ENCODE results near the gene MYEF2. TPM values are rescaled to one million over a fixed set of nuclear protein-coding genes. Genes with fewer than 3 reads are reported as not detected.

Gene MYEF2
- total and polyA plus RNA-seq, 2 of the 13 experiments (the other 11 are each of a cell fraction or from before 2014, with no cell fraction given): 10.3 to 10.5 TPM

DNA sequence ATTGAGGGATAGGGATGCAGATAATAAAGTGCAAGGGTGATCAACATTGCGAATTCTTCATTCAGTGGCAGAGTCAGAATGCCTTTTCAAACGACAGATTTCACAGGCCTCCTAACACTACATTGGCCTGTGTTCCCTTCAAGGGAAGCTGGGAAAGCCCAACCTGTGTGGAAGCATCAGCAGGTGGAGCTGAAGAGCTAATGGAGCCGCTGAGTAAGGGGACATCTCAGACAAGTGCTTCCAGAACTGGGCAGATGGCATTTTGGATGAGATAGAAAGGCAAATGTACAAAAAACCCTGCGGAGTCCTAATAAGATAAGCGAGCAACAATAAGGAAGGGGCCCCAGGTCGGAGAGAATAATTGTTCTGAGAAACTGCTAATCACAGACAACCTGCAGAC lies 65.9 kb downstream of the MYEF2 start:
- peak; percentile 16 for DNase-seq (ENCODE audit: low spot score)
- Histone ChIP-seq H2AFZ (ENCODE audit: low read length) (no peak overlapping the region), H3K79me2 (ENCODE audit: insufficient read depth, low read length) (no peaks in the 10 kb centered on the region), H3K27me3 (ENCODE audit: control insufficient read depth in 1 of 2, insufficient read depth in 2 of 2, low read length in 2 of 2) (no peaks in the 10 kb centered on the region), H3K27ac (ENCODE audit: extremely low read length, insufficient read depth, low read length) (no peak overlapping the region), H4K20me1 (ENCODE audit: insufficient read depth, low read length) (no peaks in the 10 kb centered on the region), H3K4me2 (ENCODE audit: low read depth, low read length) (no peak overlapping the region), H3K9me3 (ENCODE audit: low read length) (no peaks in the 10 kb centered on the region), H3K4me3 (replicated peaks in 1 of 3; ENCODE audit: insufficient read depth in 1 of 3, low read depth in 2 of 3, low read length in 3 of 3) (no peak overlapping the region), H3K9ac (ENCODE audit: insufficient read depth, low read depth, low read length) (no peak overlapping the region), H3K36me3 (replicated peaks in 1 of 2; ENCODE audit: control insufficient read depth in 1 of 2, insufficient read depth in 2 of 2, low read length in 2 of 2) (no peaks in the 10 kb centered on the region), H3K4me1 (ENCODE audit: insufficient read depth, low read length) (no peaks in the 10 kb centered on the region)
- ChIA-PET POLR2A (no interaction called here), CTCF (ENCODE audit: low intra/inter-chr PET ratio, low total read pairs) (interaction anchor here (1.2 to 1.9 kb wide), 3 partner anchors 137 to 173 kb away, joined by 3 to 11 read pairs (median 4); no protein-coding TSS in a partner anchor)
- in situ Hi-C loops (cut with HindIII; ENCODE audit: extremely low pct_ligation_motif_present, low pct_unique_long_range_greater_than_20kb) (loop anchor here (10.0 kb wide), 1 partner anchor 173 kb away; no protein-coding TSS in a partner anchor), intact Hi-C loops (cut with micrococcal nuclease; ENCODE audit: unreplicated experiment) (loop anchor here (1.0 to 5.0 kb wide), 4 partner anchors 131 to 240 kb away; no protein-coding TSS in a partner anchor)
- 3% methylated on average over 6 of the region's 6 CpGs for whole genome bisulfite sequencing (ENCODE audit: low lambda C conversion rate)
- peak; percentile 8 for FAIRE-seq
- no TSS peak for BruUV-seq (replicated peaks)
- ATAC-seq: peak; percentile 93
- TF ChIP-seq ZMYM4 (CRISPR knock-in tag; IDR thresholded peaks at IDR 0.05): no peak
- TF ChIP-seq ZNF724P (CRISPR knock-in tag; IDR thresholded peaks at IDR 0.05; ENCODE audit: borderline replicate concordance): no peak
- TF ChIP-seq SALL1 (CRISPR knock-in tag; IDR thresholded peaks at IDR 0.05): no peak
- TF ChIP-seq HNRNPLL (IDR thresholded peaks at IDR 0.05; ENCODE audit: low read depth, low read length, poor library complexity, severe bottlenecking): no peak
- peak; percentile 62; the same call in 1 of the 2 replicates for TF ChIP-seq SMC3 (IDR thresholded peaks at IDR 0.05; ENCODE audit: low read length)
- TF ChIP-seq, protein P1, sequence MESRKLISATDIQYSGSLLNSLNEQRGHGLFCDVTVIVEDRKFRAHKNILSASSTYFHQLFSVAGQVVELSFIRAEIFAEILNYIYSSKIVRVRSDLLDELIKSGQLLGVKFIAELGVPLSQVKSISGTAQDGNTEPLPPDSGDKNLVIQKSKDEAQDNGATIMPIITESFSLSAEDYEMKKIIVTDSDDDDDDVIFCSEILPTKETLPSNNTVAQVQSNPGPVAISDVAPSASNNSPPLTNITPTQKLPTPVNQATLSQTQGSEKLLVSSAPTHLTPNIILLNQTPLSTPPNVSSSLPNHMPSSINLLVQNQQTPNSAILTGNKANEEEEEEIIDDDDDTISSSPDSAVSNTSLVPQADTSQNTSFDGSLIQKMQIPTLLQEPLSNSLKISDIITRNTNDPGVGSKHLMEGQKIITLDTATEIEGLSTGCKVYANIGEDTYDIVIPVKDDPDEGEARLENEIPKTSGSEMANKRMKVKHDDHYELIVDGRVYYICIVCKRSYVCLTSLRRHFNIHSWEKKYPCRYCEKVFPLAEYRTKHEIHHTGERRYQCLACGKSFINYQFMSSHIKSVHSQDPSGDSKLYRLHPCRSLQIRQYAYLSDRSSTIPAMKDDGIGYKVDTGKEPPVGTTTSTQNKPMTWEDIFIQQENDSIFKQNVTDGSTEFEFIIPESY (CRISPR knock-in tag; IDR thresholded peaks at IDR 0.05): no peak
- no peak for TF ChIP-seq SOX13 (IDR thresholded peaks at IDR 0.05)
- no peak for TF ChIP-seq SOX13 (CRISPR knock-in tag; conservative IDR thresholded peaks at IDR 0.05 in 1 of 2, IDR thresholded peaks at IDR 0.05 in 1 of 2)
- TF ChIP-seq, protein P2, sequence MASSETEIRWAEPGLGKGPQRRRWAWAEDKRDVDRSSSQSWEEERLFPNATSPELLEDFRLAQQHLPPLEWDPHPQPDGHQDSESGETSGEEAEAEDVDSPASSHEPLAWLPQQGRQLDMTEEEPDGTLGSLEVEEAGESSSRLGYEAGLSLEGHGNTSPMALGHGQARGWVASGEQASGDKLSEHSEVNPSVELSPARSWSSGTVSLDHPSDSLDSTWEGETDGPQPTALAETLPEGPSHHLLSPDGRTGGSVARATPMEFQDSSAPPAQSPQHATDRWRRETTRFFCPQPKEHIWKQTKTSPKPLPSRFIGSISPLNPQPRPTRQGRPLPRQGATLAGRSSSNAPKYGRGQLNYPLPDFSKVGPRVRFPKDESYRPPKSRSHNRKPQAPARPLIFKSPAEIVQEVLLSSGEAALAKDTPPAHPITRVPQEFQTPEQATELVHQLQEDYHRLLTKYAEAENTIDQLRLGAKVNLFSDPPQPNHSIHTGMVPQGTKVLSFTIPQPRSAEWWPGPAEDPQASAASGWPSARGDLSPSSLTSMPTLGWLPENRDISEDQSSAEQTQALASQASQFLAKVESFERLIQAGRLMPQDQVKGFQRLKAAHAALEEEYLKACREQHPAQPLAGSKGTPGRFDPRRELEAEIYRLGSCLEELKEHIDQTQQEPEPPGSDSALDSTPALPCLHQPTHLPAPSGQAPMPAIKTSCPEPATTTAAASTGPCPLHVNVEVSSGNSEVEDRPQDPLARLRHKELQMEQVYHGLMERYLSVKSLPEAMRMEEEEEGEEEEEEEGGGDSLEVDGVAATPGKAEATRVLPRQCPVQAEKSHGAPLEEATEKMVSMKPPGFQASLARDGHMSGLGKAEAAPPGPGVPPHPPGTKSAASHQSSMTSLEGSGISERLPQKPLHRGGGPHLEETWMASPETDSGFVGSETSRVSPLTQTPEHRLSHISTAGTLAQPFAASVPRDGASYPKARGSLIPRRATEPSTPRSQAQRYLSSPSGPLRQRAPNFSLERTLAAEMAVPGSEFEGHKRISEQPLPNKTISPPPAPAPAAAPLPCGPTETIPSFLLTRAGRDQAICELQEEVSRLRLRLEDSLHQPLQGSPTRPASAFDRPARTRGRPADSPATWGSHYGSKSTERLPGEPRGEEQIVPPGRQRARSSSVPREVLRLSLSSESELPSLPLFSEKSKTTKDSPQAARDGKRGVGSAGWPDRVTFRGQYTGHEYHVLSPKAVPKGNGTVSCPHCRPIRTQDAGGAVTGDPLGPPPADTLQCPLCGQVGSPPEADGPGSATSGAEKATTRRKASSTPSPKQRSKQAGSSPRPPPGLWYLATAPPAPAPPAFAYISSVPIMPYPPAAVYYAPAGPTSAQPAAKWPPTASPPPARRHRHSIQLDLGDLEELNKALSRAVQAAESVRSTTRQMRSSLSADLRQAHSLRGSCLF (CRISPR knock-in tag; IDR thresholded peaks at IDR 0.05; ENCODE audit: borderline replicate concordance): no peak
- no peak for TF ChIP-seq ZNF3 (CRISPR knock-in tag; IDR thresholded peaks at IDR 0.05)
- TF ChIP-seq STAG1 (CRISPR knock-in tag; IDR thresholded peaks at IDR 0.05): peak; percentile 67
- no peak for TF ChIP-seq ZNF768 (CRISPR knock-in tag; IDR thresholded peaks at IDR 0.05)
- no peak for TF ChIP-seq RCOR2 (CRISPR knock-in tag; IDR thresholded peaks at IDR 0.05)
- TF ChIP-seq, protein P3, sequence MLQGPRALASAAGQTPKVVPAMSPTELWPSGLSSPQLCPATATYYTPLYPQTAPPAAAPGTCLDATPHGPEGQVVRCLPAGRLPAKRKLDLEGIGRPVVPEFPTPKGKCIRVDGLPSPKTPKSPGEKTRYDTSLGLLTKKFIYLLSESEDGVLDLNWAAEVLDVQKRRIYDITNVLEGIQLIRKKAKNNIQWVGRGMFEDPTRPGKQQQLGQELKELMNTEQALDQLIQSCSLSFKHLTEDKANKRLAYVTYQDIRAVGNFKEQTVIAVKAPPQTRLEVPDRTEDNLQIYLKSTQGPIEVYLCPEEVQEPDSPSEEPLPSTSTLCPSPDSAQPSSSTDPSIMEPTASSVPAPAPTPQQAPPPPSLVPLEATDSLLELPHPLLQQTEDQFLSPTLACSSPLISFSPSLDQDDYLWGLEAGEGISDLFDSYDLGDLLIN (CRISPR knock-in tag; IDR thresholded peaks at IDR 0.05; ENCODE audit: borderline replicate concordance): no peak
